Panc1 (cell line): ENCODE data around the gene P2RY13.

ENCODE experiments used
- POLR2AphosphoS5 ChIP-seq: IDR thresholded peaks from 2 replicates; pipeline ENCODE4 v1.6.1; 2012; ENCODE audit warnings: mild to moderate bottlenecking, low read depth, low read length, moderate library complexity
- TF ChIP-seq, protein P1 (sequence below): fragments of 450-650 bp; IDR thresholded peaks from 2 replicates; pipeline ENCODE4 v1.5.1; 2017; ENCODE audit warnings: mild to moderate bottlenecking

- TF ChIP-seq, protein P1, sequence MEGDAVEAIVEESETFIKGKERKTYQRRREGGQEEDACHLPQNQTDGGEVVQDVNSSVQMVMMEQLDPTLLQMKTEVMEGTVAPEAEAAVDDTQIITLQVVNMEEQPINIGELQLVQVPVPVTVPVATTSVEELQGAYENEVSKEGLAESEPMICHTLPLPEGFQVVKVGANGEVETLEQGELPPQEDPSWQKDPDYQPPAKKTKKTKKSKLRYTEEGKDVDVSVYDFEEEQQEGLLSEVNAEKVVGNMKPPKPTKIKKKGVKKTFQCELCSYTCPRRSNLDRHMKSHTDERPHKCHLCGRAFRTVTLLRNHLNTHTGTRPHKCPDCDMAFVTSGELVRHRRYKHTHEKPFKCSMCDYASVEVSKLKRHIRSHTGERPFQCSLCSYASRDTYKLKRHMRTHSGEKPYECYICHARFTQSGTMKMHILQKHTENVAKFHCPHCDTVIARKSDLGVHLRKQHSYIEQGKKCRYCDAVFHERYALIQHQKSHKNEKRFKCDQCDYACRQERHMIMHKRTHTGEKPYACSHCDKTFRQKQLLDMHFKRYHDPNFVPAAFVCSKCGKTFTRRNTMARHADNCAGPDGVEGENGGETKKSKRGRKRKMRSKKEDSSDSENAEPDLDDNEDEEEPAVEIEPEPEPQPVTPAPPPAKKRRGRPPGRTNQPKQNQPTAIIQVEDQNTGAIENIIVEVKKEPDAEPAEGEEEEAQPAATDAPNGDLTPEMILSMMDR = no peak
- no peak for TF ChIP-seq POLR2AphosphoS5
Observed at GRCh38 chr3:151283387-151283786, 46.0 kb downstream of the P2RY13 start.
